NCI-H748 treated with DMSO at 0.1 percent for 48 hours (cell line): ENCODE data around the gene TMEM144.
"Not testable (repeated sequence)": the region's sequence is repeated elsewhere in the genome, so short reads cannot be mapped to it uniquely, and the experiment has no call there.

Experiments used
- DNase-seq: peaks from one replicate; lab custom pipeline; 2025; lab: John Stamatoyannopoulos, UW

The TMEM144 gene

DNA sequence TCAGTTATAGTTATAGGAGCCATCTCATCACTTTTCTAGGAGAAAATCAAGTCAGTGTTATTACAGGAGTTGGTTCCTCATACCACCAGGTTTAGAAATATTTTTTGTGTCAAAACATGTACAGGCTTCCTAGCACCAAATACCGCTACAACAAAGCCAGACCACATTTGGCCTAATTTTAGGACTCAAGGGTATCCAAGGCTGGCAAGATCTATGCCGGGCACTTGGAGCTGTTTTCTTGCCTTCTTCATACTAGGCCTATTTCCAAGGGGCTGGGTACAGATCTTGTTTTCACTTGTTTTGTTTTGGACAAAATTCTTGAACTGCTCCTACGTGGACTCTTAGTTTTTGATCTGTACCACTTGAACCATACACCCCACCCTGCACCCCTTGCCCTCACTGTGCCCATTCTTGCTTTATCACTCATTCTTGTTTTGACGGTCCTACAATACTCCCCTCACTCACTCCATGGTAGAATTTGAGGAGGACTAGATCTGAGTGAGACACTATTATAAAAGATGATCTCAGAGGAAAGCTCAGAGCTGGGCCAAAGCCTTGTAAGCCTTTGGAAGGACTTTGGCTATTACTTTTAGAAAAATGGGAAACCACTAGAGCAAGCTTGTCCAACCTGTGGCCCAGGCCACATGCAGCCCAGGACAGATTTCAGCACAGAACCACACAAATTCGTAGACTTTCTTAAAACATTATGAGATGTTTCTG lies 17.7 kb upstream of the TMEM144 start:
- no peak for DNase-seq

DNA sequence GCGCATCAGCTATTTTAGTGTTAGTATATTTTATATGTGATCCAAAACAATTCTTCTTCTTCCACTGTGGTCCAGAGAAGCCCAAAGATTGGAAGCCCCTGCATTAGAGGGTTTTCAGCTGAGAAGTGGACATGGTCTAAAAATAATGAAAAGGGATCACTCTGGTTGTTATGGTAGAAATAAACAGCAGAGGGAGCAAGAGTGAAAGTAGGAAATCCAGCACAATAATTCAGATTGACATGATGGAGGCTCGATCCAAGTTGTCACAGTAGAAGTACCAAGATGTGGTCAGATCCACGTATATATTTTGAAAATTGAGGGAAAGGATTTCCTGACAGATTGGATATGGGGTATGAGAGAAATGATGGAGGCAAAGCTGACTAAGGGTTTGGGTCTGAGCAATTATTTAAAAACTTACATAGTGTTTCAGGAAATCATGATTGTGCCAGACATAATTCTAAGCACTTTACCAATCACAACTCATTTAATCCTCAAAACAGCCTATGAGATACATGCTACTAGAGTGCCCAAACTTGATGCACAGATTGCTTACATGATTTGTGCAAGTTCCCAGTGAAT lies 17.0 kb upstream of the TMEM144 start:
- peak; percentile 59 for DNase-seq

DNA sequence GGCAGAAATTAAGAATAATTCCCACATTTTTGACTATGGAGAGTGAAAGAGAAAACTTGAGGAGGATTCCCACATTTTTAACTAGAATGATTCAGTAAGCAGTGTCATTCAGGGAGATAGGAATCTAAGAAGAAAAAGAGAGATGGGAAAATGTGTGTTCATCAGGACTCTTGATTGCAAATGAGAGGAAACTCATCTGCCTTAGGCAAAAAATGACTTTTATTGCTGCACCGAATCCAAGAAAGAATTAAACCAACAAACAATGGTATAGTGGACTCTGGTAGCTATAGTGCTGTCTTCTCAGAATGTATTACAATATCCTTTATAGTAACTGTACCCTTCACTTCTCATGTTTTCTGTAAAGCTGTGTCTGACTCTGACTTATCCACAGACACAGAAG lies 15.0 kb upstream of the TMEM144 start:
- no peak for DNase-seq

DNA sequence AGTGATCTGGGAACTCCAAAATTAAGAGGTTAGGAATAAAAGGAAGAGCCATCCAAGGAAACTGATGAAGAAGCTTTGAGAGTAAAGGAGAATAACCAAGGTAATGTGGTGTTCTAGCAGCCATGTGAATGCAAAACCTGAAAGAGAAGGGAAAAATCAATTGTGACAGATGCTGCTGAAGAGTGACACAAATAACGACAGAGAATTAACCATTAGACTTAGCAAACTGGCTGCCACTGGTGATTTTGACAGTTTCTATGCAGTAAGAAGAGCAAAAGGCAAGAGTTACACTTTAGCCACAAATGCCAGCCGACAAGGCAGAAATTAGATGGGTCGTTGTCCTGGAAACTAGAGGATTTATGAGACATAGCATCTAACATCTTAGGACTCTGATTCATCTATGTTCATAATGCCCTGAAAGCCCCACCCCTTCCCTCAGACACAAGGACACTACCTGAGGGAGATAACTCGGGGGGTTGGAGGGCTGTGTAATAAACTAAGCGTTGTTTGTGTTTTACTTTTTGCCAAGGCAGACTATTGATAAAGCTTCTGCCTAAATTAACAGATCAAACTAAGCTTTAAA lies 13.0 kb upstream of the TMEM144 start:
- DNase-seq = no peak

DNA sequence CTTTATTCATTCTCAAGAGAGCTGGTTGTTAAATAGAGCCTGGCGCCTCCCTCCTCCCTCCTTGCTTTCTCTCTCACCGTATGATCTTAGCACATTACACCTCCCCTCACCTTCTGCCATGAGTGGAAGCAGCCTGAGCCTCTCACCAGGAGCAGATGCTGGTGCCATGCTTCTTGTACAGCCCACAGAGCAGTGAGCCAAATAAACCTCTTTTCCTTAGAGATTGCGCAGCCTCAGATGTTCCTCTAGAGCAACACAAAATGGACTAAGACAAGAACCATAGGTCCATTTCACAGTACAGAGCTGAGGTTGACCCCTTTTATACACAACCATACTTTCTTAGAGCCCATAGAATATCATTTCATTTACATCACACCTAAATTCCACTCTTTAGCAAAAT lies 10.1 kb upstream of the TMEM144 start:
- no peak for DNase-seq

- DNase-seq = no peak
Observed at GRCh38 chr4:158201322-158201721, 9.0 kb upstream of the TMEM144 start.

DNA sequence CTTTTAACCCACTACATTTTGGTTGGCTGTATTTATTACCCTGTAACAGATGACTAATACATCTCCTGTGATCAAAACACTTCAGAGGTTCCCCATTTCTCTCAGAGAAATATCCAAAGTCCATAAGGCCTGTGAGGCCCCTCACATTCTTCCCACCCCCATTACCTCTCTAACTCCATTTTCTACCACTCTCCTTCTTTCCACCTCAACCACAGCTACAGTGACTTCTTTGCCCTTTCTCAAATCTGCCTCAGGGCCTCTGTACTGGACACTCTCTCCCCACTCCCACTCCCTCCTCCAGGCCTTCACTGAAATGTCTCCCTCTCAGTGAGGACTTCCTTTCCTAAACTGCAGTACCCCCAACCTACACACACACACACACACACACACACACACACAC lies 8.4 kb upstream of the TMEM144 start:
- no peak for DNase-seq

DNA sequence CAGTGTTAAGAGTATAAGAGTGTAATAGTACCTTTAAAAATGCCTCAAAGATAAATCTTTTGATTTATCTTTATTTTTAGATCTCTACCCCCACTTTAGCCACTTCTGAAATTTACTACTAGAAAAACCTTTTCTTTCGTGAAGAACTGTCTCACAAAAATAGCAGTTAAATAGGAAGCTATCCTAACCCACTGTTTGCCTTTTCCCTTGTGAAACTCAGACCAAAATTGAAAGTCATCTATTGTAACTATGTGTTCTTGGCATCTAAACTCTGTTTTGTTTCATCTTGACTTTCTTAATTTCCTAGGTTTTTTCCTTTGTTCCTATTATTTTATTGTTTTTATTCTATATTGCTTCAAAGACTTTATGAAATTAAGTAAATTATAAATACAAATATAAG lies 7.8 kb upstream of the TMEM144 start:
- DNase-seq = no peak

GRCh38 chr4:158203436-158203835 lies 6.8 kb upstream of the TMEM144 start:
- DNase-seq = no peak

DNA sequence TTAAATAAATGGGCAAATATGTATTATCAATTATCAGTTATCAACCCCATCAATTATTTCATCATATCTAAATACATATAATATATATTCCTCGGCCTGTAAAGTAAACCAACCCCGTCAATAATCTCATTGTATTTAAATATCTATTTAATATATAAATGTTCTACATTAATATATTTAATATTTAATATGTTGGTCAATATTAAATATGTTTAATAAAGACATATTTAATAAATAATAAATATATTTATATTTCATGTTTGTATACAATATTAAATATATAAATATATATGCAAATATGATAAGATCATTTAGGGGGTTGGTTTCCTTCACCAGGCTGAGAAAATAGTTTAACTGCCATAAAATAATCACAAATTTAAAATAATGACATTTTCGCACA lies 6.4 kb upstream of the TMEM144 start:
- no peak for DNase-seq

GRCh38 chr4:158208963-158209640 lies 1.2 kb upstream of the TMEM144 start:
- DNase-seq = no peak

GRCh38 chr4:158211222-158211621 lies 936 bp downstream of the TMEM144 start:
- DNase-seq = no peak

DNA sequence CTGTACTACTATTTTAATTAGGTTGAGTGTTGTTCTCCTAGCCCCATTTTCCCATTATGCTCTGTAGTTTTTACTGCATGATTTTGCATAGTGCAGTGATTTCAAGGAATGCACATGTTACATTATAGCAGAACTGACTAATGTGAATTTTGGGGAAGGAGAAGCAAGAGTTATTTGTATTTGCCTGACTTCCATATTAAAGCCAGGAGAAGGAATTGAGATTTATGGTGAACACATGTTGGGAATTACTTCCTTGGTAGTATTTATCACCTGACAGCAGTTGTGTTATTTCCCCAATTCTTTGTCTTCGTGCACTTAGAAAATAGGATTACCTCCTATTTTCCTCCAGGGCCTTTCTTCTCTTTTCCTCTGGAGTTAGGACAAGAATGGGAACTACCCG lies 3.2 kb downstream of the TMEM144 start:
- DNase-seq = no peak

DNA sequence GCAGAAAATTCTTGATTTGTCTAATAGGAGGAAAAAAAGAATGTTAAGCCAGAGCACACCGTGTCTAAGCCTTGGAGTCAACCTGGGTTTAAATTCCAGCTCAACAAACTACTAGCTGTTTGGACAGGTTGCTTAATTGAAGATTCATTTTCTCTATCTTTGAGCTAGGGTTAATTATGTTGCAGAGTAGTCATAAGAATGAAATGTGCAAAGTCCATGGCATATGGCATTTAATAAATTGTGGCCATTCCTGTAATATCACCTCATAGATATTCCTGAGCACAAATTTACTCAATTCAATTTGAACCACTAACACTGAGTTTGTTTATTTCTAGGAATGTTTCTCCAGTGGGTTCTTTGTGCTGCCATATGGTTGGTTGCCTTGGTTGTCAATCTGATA lies 4.6 kb downstream of the TMEM144 start:
- DNase-seq = no peak

GRCh38 chr4:158217763-158218162 lies 7.5 kb downstream of the TMEM144 start:
- no peak for DNase-seq

GRCh38 chr4:158219623-158220022 lies 9.3 kb downstream of the TMEM144 start:
- no peak for DNase-seq

GRCh38 chr4:158224318-158224717 lies 14.0 kb downstream of the TMEM144 start:
- DNase-seq = not testable (repeated sequence)

GRCh38 chr4:158224999-158225398 lies 14.7 kb downstream of the TMEM144 start:
- not testable (repeated sequence) for DNase-seq

DNA sequence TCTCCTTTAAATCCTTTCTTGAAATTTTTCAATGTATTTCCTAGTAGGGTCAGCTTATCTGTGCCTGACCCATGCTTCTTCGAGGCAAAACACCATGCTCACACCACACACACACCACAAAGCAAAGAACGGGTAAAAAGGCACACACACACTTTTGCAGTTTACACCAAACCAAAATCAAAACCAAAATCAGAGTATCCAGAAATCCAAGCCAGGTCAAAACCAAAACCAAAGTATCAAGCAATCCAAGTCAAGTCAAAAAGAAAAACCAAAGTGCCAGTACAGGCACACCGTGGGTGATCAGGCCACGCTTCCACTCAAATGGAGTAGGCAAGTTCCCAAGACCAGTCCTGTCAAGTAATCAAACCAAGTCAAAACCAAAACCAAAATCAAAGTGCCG lies 17.6 kb downstream of the TMEM144 start:
- not testable (repeated sequence) for DNase-seq

DNA sequence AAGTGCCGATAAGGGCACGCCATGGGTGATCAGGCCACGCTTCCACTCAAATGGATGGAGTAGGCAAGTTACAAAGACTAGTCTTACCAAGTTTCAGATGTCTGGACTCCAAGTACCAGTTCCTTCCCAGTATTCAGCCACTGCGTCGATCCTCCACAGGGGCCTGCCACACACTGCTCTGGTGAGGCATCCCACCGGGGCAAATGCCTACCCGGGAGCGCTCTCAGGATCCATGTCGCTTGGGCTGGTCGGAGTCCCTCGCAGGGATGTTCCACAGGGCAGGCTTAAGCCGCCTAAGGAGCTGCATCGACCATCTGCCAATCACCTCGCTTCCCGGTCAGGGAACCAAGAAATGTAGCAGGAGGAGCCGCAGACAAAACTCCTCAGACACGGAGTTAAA lies 18.1 kb downstream of the TMEM144 start:
- DNase-seq = not testable (repeated sequence)

- DNase-seq = no peak
Observed at GRCh38 chr4:158229768-158230167, 19.5 kb downstream of the TMEM144 start.

- no peak for DNase-seq
Observed at GRCh38 chr4:158234671-158235070, 24.4 kb downstream of the TMEM144 start.
